ENCODE results near the gene ATP10B.

ATP10B gene

GRCh38 chr5:160543395-160543794, 308.6 kb downstream of the ATP10B start:
- no peak for DNase-seq

- no peak for DNase-seq
Observed at GRCh38 chr5:160542840-160543239, 309.2 kb downstream of the ATP10B start.

- no peak for DNase-seq
Observed at GRCh38 chr5:160542281-160542680, 309.7 kb downstream of the ATP10B start.

- DNase-seq = no peak
Observed at GRCh38 chr5:160539431-160539830, 312.6 kb downstream of the ATP10B start.

GRCh38 chr5:160537940-160538339, 314.1 kb downstream of the ATP10B start:
- DNase-seq = no peak

- DNase-seq = no peak
Observed at GRCh38 chr5:160537116-160537515, 314.9 kb downstream of the ATP10B start.

- DNase-seq = no peak
Observed at GRCh38 chr5:160534914-160535313, 317.1 kb downstream of the ATP10B start.

- DNase-seq = no peak
Observed at GRCh38 chr5:160534125-160534524, 317.9 kb downstream of the ATP10B start.

GRCh38 chr5:160525471-160526261, 326.3 kb downstream of the ATP10B start:
- no peak for DNase-seq

- no peak for DNase-seq
Observed at GRCh38 chr5:160524827-160525226, 327.2 kb downstream of the ATP10B start.

GRCh38 chr5:160523502-160524163, 328.4 kb downstream of the ATP10B start:
- no peak for DNase-seq

- no peak for DNase-seq
Observed at GRCh38 chr5:160521392-160521663, 330.7 kb downstream of the ATP10B start.

GRCh38 chr5:160520609-160521391, 331.2 kb downstream of the ATP10B start:
- DNase-seq = no peak

- no peak for DNase-seq
Observed at GRCh38 chr5:160516696-160517530, 335.1 kb downstream of the ATP10B start.

GRCh38 chr5:160514866-160515265, 337.1 kb downstream of the ATP10B start:
- DNase-seq = no peak

- no peak for DNase-seq
Observed at GRCh38 chr5:160514191-160514590, 337.8 kb downstream of the ATP10B start.

- no peak for DNase-seq
Observed at GRCh38 chr5:160513485-160513884, 338.5 kb downstream of the ATP10B start.
